Adipocyte (in vitro differentiated cells): Measurements from ENCODE around the gene PDX1.

Experiments
- DNase-seq: peaks from one replicate; pipeline ENCODE4 v3.0.0-alpha.2; 2015; ENCODE audit warnings: low read depth
- H3K27me3 ChIP-seq: replicated peaks from 2 replicates; pipeline ENCODE4 v1.7.0; 2013; ENCODE audit warnings: mild to moderate bottlenecking, low read length, moderate library complexity; ENCODE audit not compliant: control insufficient read depth, insufficient read depth
- H3K36me3 ChIP-seq: 2 replicates; pipeline ENCODE4 v1.7.0; 2013; ENCODE audit warnings: low read length, mild to moderate bottlenecking, moderate library complexity; ENCODE audit not compliant: control insufficient read depth, insufficient read depth, severe bottlenecking
- H3K4me1 ChIP-seq: 2 replicates; pipeline ENCODE4 v1.7.0; 2013; ENCODE audit warnings: mild to moderate bottlenecking, low read length, moderate library complexity; ENCODE audit not compliant: control insufficient read depth, insufficient read depth
- H3K4me3 ChIP-seq: 2 replicates; pipeline ENCODE4 v1.7.0; 2013; ENCODE audit warnings: mild to moderate bottlenecking, low read length, moderate library complexity
- H3K9ac ChIP-seq: 2 replicates; pipeline ENCODE4 v1.7.0; 2013; ENCODE audit warnings: mild to moderate bottlenecking, low read length, moderate library complexity
- H3K9me3 ChIP-seq: 2 replicates; pipeline ENCODE4 v1.7.0; 2013; ENCODE audit warnings: mild to moderate bottlenecking, low read length, moderate library complexity; ENCODE audit not compliant: control insufficient read depth

The PDX1 gene

DNA sequence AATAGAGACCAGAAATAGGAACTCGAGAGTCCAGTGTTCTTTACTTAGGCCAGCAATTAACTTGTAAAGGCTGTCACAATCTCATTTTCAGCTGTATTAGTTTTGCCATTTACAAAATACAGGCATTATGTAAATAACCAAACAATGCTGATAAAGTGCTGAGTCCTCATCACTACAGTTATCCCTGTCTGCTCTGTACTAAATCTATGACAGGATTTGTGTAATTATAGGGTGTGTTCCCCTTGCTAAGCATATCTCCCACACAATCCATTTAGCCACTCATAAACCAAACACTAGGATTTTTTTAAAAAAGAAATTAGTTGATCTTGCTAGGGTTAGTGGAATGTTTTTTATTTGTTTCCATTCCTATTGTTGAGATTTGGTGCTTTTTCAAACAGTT is 23.2 kb downstream of the PDX1 start:
- no peaks in the 10 kb centered on the region for H3K36me3 ChIP-seq
- no peaks in the 10 kb centered on the region for H3K4me1 ChIP-seq
- peaks cover 26% of the 10 kb centered on the region for H3K27me3 ChIP-seq
- no peak overlapping the region for H3K4me3 ChIP-seq
- H3K9ac ChIP-seq = no peak overlapping the region
- no peak for DNase-seq
- peaks cover 4% of the 10 kb centered on the region for H3K9me3 ChIP-seq

DNA sequence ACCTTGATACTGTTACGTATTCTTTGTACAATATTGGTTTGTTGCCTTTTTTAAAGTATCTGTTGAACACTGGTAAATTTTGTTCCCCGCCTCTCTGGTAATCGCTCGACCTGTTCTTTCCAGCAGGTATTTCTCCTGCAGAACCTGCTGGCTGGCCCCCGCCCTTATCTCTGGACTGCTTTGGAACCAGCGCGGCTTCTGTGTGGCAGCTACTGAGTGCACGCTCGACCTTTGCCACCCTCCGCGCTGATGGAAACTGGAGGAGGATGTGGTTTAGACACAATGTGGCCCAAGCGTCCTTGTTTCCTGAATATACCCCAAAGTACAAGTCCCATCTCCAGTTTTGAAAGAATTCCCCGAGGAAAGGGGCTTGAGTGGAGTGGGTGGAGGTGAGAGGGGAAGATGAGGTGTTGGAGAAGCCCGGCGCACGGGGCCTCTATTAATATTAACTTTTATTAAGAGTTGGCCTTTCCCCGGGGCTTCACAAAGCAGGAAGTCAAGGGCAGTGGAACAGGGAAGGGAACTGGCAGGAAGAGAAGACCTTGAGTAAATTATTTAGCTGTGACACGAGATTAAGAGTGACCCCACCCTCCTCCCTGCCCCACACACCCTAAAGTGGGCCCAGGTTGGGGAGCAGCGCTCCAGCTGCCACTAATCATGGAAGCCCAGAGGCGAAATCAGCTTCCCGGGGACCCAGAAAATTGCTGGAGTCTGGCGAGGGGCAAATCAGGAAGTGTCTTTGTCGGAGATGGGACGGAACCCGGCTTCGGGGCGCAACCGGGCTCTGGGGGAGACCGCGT is 33.3 kb downstream of the PDX1 start:
- no peak overlapping the region for H3K9ac ChIP-seq
- H3K9me3 ChIP-seq = peaks cover 4% of the 10 kb centered on the region
- peaks cover 6% of the 10 kb centered on the region for H3K4me1 ChIP-seq
- DNase-seq = no peak
- H3K27me3 ChIP-seq = peaks cover 53% of the 10 kb centered on the region
- H3K4me3 ChIP-seq = peak overlapping the region; percentile 77
- H3K36me3 ChIP-seq = no peaks in the 10 kb centered on the region

DNA sequence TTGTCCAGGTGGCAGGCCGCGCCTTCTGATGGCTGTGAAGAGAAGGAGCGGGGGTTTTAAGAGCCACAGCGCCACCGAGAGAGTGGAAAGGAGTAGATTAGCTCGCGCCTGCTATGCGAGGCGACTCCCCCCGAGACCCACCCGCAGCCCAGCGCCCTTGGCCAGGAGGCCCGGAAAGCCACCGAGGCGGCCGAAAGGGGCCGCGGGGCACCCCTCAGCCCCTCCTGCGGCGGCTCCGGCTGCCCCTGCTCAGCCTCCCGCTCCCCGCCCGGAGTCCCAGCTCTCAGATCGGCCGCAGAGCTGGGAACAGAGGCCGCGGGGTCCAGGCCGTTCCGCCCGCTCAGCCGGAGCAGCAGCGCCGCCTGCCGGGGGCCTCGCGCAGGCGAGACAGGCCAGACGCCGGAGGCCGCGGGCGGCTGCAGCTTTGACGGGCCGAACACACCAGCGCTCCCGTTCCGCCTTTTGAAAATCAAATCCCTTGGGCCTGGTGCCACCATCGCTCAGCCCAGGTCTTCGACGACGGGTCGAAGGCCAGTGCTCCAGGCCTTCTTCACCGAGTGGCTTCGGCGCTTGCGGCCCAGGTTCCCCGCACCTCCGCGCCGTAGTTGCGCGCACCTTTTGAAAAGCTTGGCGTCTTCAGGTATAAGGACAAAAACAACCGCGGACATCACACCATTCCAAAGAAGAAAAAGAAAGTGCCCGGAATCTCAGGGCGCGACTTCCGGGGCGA is 34.0 kb downstream of the PDX1 start:
- peaks cover 6% of the 10 kb centered on the region for H3K4me1 ChIP-seq
- peak overlapping the region; percentile 39 for H3K9ac ChIP-seq
- H3K9me3 ChIP-seq = peaks cover 4% of the 10 kb centered on the region
- peaks cover 58% of the 10 kb centered on the region for H3K27me3 ChIP-seq
- peak overlapping the region; percentile 77 for H3K4me3 ChIP-seq
- H3K36me3 ChIP-seq = no peaks in the 10 kb centered on the region
- peak; percentile 86 for DNase-seq

DNA sequence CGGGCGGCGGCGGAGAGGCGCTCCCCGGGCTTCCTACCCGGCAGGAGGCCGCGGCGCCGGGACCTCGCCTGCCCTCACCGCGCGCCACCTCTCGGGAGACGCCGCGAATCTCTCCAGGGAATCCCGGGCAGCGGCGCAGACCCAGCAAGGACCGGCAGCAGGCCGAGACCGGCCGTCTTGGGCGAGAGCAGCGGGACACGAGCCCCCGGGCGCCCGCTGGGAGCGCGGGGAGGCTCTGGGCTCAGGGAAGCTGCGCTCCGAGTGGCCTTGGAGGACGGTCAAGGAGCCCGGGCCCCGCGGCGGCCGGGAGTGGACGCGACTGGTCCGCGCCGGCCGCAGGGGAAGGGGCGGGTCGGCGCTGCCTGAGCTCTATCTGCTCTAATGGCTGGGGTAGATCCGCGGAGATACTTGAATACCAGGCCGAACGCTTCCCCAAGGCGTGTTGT is 34.6 kb downstream of the PDX1 start:
- peaks cover 6% of the 10 kb centered on the region for H3K4me1 ChIP-seq
- peaks cover 4% of the 10 kb centered on the region for H3K9me3 ChIP-seq
- DNase-seq = peak; percentile 49
- H3K4me3 ChIP-seq = peak overlapping the region; percentile 77
- H3K36me3 ChIP-seq = no peaks in the 10 kb centered on the region
- H3K9ac ChIP-seq = no peak overlapping the region
- H3K27me3 ChIP-seq = peaks cover 64% of the 10 kb centered on the region

DNA sequence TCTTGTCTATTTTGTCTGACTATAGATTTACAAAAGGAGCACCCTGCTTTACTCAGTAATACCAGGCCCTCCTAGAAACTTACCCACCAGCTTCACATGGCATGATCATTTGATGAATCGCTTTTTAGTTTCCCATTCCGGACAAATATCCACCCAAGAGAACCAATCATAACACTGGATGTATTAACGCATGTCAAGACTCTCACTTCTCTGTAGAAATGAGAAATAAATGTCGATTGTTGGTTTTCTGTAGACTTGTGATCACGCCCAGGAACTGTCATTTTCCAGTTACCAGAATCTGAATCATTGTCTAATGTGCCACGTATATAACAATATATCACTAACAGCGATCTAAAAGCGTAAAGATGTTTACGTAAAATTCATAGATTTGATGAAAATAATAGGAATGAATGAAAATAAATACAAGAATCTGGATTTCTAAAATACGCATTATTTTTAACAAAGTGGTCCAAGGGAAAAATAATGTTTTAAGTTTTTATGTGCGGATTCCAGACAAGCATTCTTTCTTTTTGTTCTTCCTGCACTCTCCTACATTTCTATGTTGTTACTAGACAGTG is 35.3 kb downstream of the PDX1 start:
- Histone ChIP-seq H3K27me3 (peaks cover 67% of the 10 kb centered on the region), H3K4me1 (peaks cover 7% of the 10 kb centered on the region), H3K9ac (no peak overlapping the region), H3K9me3 (peaks cover 4% of the 10 kb centered on the region), H3K4me3 (no peak overlapping the region), H3K36me3 (no peaks in the 10 kb centered on the region)
- DNase-seq = no peak

DNA sequence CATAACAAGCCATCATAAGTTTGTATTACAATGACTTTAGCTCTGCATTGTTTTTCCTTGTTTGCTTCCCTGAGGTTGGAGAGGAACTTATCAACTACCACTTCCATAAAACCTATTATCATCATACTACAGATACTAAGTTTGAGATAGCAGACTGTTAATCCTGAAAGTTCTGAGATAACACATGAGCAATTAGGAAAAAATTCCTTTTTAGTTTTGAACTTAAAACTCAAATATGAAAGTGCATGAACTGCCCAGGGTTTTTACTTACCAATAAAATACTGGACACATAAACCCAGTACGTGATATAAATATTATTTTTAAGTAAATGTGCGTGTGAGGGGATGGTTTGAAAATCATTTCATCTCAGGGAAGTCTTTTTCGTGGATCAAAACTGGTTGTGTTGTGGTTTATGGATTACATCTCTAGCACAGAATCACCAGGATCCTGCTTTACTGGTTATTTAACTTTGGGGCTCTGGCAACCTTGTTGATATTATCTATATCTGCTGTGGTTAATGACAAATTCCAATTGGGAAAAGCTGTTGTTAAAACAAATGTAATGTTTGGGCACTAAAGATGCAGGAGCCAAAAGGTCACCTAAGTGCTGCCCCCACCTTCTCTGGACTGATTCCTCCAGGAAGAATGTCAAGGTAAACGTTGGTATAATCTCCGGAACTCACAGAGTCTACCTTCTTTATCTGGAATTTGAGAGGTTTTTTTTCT is 36.9 kb downstream of the PDX1 start:
- H3K9me3 ChIP-seq = peaks cover 4% of the 10 kb centered on the region
- H3K36me3 ChIP-seq = no peaks in the 10 kb centered on the region
- DNase-seq = no peak
- H3K9ac ChIP-seq = no peak overlapping the region
- no peak overlapping the region for H3K4me3 ChIP-seq
- peaks cover 14% of the 10 kb centered on the region for H3K4me1 ChIP-seq
- H3K27me3 ChIP-seq = peaks cover 70% of the 10 kb centered on the region

DNA sequence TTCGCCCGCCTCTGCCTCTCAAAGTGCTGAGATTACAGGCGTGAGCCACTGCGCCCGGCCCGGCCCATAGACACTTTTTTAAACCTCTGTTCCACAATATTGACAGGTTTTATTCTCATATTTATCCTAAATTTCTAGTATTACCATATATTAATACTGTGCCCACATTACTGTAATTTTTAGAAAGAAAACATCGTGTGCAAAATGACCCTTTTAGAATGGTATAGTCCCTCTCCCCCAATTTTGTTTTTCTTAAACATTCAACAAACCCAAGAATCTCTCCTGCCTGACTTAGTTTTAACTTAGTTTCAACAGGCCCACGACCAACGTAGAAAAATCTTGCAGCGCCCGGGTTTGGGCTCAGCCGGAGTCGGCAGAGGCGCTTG is 40.2 kb downstream of the PDX1 start:
- Histone ChIP-seq H3K9ac (no peak overlapping the region), H3K27me3 (peaks cover 73% of the 10 kb centered on the region), H3K4me3 (peak overlapping the region; percentile 62), H3K36me3 (no peaks in the 10 kb centered on the region), H3K9me3 (peaks cover 3% of the 10 kb centered on the region), H3K4me1 (peaks cover 7% of the 10 kb centered on the region)
- no peak for DNase-seq

DNA sequence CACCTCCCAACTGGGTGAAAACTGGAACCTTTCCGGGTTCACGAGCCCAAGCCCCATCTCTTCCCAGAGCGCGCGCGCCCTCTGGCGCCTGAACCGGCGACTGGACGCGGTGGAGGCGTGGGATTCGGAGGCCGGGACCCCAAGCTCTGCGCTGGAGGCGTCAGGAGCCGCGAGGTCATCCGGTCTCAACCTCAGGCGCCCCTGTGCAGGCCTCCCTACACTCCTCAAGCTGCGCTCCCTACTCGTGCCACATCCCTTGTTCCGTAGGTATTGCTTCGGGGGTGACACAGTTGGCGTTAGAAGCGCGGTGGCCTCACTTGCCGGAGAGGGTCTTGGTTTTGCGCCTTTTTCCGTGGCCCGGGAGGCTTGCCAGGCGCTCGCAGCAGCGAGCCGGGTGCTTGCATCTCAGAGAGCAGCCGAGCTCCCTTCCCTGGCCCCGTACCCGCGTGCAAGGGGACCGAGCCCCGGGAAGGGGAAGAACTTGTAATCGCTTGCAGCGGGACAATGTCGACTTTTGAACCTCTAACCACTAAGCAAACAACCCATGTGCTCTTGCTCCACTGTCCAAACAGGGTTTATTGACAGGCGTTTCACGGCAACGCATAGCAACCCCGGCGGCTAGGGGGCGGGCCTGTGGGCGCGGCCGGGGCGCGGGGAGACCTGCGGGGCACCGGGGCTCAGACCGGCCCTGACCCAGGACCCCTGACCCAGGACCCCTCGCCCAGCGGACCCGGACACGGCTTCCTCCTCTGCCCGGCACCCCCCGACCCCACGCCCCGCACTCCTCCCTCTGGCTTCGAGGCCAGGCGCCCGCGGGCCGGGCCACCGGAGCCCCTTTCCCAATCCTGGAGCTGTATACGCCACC is 40.8 kb downstream of the PDX1 start:
- Histone ChIP-seq H3K9ac (no peak overlapping the region), H3K27me3 (peaks cover 73% of the 10 kb centered on the region), H3K36me3 (no peaks in the 10 kb centered on the region), H3K4me1 (peaks cover 7% of the 10 kb centered on the region), H3K9me3 (no peaks in the 10 kb centered on the region), H3K4me3 (peak overlapping the region; percentile 62)
- no peak for DNase-seq

DNA sequence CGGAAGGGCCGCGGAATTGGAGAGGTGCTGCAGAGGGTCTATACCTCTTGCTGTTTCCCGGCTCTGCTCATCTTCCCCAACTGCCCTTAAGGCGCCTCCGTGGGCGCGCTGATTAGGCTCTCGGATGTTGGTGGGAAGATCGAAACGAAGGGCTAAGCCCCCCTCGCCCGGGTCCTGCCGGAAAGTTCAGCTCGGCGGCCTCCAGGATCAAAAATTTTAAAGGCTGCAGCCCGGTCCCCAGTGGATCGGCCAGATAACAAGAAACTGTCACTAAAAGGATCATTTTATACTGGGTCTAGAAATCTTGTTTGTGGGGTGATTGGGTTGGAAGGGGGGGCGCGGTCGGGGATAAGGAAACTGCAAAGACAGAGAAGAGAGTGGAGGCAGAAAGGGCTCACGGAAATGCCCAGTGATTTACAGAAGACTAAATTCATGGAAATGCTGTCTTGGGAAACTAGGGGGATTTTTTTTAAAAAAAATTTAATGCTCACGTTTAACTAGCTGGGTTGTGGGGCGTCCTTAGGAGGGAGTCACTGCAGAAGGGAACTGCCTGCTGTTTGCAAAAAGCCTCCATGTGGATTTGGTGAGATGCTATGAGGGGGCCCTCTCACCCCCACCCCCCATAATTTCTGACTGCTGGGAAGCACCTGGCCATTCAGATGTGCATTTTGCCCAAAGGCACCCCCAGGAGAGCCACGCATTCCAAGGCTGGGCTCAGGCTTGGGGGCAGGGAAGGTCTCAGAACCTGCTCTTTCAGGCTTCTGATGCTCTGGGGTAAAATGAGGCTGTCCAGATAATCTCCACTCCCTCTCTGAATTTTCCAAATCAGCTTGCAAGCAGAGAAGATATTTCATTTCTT is 41.7 kb downstream of the PDX1 start:
- Histone ChIP-seq H3K27me3 (peaks cover 75% of the 10 kb centered on the region), H3K9ac (no peak overlapping the region)
- DNase-seq = no peak

More for the DNA sequence above, 41.7 kb downstream of the PDX1 start:
- H3K36me3 ChIP-seq = no peaks in the 10 kb centered on the region
- peaks cover 7% of the 10 kb centered on the region for H3K4me1 ChIP-seq
- no peaks in the 10 kb centered on the region for H3K9me3 ChIP-seq
- no peak overlapping the region for H3K4me3 ChIP-seq
